Stimulated activated naive CD8-positive, alpha-beta T cell treated with anti-CD3 and anti-CD28 coated beads, Interleukin-15, amount 100 ng/mL, for 72 hours (primary cell): ENCODE measurements around the gene LPAR3.
A peak's percentile ranks its signal among the peaks of the same experiment; 100 is the strongest.

Experiments
- ATAC-seq: fragments of 150-1000 bp; cut with Tn5 transposase; 2 replicates; pipeline ENCODE4 v1.10.0; 2021; ENCODE audit warnings: mild to moderate bottlenecking, moderate library complexity
- DNase-seq, 2 donors: peaks; one replicate each; pipeline ENCODE4 v3.0.0; 2021 to 2022
- H3K27ac Mint-ChIP-seq, 2 donors: one replicate each; pipeline ENCODE4 v1.8.0; 2022; ENCODE audit warnings: mild to moderate bottlenecking in 2 of 2, mixed read lengths in 2 of 2, moderate library complexity in 2 of 2
- H3K27me3 Mint-ChIP-seq: one replicate; pipeline ENCODE4 v1.8.0; 2022; ENCODE audit warnings: mixed read lengths
- H3K4me1 Mint-ChIP-seq: one replicate; pipeline ENCODE4 v1.8.0; 2022; ENCODE audit warnings: mild to moderate bottlenecking, mixed read lengths
- H3K4me3 Mint-ChIP-seq, 2 donors: one replicate each; pipeline ENCODE4 v1.8.0; 2022; ENCODE audit warnings: mild to moderate bottlenecking in 2 of 2, mixed read lengths in 2 of 2, moderate library complexity in 1 of 2
- H3K9me3 Mint-ChIP-seq, 2 donors: one replicate each; pipeline ENCODE4 v1.8.0; 2022; ENCODE audit warnings: mixed read lengths in 2 of 2

LPAR3 gene

DNA sequence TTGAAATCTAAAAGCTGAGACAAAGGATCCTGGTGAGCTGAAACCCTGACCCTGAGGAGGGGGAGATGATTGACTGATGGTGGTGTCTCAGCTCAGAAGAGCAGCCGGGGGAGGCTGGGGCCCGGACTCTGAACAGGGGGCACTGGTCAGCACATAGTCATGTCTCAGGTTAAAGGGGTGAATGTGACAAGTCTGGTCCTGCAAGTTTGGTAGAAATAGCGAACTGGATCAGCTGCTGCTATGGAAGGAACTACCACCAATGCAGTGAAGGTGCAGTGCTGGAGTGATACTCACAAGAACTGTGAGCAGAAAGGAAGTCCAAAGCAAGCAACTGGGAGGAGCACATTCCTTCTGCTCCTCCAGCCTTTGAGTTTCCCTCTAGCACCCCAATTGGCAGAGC, 104.0 kb downstream of the LPAR3 start:
- H3K4me3 Mint-ChIP-seq, result no peak overlapping the region
- no peak overlapping the region for H3K27ac Mint-ChIP-seq
- H3K4me1 Mint-ChIP-seq, result no peaks in the 10 kb centered on the region
- no peak for ATAC-seq
- H3K27me3 Mint-ChIP-seq, result no peaks in the 10 kb centered on the region
- DNase-seq, result no peak
- peaks cover 8 to 14% of the 10 kb centered on the region in 2 donors for H3K9me3 Mint-ChIP-seq

DNA sequence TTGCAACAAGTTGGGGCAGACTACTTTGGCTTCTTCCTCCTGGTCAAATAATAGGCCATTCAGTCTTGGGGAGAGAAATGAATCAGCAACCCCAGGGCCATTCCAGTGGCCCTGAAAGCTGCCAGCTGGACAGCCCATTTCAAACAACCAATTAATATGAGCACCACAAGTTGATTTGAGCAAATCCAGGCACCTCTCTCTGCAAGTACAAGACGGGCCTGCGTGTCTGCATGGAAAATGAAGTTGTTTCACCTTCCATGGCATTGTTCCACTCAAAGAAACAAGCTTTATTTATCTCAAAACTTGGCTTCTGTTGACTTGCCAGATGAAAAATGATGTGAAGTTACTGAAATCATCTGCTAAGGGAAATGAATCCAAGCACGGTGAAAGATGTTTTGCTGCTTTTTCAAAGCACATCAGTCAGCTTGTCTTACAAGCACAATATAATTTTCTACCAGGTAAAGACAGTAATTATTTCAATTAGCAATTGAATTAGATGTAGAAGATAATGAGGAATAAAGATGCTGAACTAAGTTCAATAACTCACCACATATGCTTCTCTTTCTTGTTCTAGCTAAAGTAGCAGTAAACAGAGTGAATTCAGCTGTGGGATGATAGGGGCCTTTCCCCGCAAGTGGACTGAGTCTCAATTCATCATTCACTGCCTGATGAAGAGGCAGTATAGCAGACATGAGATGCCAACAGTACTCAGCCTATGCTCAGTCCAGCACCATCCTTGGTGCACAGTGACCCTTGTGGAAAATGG, 107.6 kb downstream of the LPAR3 start:
- H3K4me3 Mint-ChIP-seq, result no peak overlapping the region
- no peaks in the 10 kb centered on the region for H3K27me3 Mint-ChIP-seq
- no peak overlapping the region for H3K27ac Mint-ChIP-seq
- no peaks in the 10 kb centered on the region for H3K9me3 Mint-ChIP-seq
- ATAC-seq, result no peak
- peaks cover 22% of the 10 kb centered on the region for H3K4me1 Mint-ChIP-seq
- no peak for DNase-seq

DNA sequence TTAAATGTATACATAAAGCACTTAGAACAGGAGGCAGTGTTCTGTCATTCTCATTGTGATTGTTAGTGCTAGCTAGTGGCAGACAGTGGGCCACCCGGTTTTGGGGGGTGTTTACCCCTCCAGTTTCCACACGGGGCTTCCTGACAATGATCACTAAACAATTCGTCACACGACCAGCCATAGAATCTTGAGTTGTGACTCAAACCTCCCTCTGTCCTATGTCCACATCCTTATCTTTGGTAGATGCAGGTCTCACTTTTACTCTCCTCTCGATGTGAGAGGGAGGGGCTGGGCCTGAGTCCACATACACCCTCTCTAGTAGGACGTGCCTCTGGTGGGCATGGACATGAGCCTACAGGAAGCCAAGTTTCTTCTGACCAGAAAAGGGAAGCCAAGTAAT, 110.1 kb downstream of the LPAR3 start:
- Mint-ChIP-seq H3K9me3 (no peaks in the 10 kb centered on the region), H3K27me3 (no peaks in the 10 kb centered on the region), H3K4me3 (no peak overlapping the region), H3K27ac (peak overlapping the region in 1 of 2 donors; percentile 6), H3K4me1 (peaks cover 34% of the 10 kb centered on the region)
- ATAC-seq (no peak), DNase-seq (no peak)

DNA sequence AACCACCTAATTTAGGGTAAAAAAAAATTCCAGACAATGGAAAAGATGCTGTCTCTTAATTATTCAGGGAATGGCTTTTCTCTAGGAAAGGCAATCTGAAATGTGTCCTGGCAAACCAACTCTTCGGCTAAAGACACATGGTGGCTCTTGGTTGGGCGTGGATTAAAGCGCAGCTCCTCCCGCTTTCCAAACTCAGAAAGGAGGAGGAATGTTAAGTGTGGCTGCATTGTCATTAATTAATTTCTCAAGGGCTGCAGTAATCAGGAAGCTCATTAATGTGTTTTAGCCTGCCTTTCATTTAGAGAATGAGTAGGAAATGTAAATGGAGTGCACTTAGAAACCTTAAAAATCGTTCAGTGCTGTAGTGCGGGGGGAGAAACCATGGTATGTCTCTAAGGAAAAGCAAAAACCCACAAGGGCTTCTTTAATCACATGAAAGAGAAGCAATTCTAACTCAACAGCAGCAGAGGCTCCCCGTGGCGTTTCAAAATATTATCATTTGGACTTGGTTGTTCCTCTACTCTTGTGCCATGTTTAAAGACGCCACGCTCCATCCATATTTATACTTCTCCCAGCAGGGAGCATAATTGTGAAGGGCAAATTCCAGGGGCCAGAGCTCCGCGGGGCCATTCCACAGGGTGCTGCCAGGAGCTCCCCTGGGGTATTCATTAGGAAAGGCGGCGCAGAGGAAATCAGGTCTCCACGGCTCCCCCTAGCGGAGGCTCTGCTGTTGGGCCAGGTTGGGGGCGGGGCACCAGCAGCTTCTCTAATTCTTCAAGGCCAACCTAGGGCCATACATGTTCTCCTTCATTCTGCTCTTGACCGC, 110.8 kb downstream of the LPAR3 start:
- peaks cover 34% of the 10 kb centered on the region for H3K4me1 Mint-ChIP-seq
- peak overlapping the region in 1 of 2 donors; percentile 97 for H3K27ac Mint-ChIP-seq
- peak; percentile 69 to 75 for DNase-seq

DNA sequence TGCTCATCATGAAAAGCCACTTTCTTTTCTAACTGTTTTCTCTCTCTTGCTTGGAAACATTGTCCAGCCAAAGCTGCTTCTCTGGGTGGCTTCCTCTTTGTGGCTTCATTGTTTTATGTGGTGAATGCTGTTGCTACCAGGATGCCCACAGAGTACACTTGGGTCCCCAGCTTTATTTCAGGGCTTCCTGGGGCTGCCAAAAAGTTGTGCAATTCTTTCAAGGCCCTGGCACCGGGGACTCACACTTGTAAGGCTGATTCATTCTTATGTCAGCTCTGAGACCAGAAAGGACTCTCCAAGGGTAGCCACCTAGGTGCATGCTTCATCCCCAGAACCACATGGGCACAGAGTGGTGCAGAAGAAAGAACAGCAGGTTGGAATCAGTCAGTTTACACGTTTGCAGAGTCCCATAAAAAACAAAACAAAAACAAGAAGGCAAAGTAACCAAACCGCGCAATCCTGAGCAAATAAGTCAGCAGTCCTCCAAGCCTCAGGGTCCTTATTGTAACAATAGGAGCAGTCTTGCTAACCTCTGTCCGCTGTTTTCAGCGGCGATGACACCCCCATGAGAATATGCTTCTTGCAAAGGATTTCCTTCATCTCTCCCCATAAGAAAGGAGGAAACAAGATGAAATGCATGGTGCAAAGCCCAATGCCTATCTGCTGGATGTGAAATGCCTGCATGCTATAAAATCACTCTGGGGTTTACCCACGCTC, 112.8 kb downstream of the LPAR3 start:
- peak; percentile 90 for ATAC-seq
- Mint-ChIP-seq H3K4me3 (peak overlapping the region in 1 of 2 donors; percentile 14), H3K9me3 (no peaks in the 10 kb centered on the region), H3K27me3 (no peaks in the 10 kb centered on the region), H3K4me1 (peaks cover 34% of the 10 kb centered on the region), H3K27ac (no peak overlapping the region)
- DNase-seq, result peak in 1 of 2 donors; percentile 60

More for the DNA sequence above, 110.8 kb downstream of the LPAR3 start:
- Mint-ChIP-seq H3K4me3 (peak overlapping the region; percentile 75 to 78), H3K9me3 (no peaks in the 10 kb centered on the region), H3K27me3 (no peaks in the 10 kb centered on the region)
- ATAC-seq, result peak; percentile 61

DNA sequence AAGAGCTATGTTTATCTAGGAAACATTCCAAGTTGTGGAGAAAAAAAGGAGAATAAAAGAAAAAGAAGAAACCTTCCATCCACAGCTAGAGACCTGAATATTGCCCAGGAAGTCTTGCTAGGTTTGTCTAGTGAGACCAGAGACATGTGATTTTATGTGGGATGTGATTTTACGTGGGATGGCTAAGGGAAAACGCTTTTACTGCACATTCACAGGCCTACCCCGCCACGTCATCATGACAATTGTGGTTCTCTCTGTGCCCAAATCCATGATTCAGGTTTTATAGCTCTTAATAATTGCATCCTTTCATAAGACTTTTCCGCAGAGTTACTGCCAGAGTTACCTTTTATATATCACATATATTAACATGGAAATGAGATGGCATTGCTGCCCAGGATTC, 116.4 kb downstream of the LPAR3 start:
- Mint-ChIP-seq H3K27me3 (no peaks in the 10 kb centered on the region), H3K4me1 (peaks cover 23% of the 10 kb centered on the region), H3K9me3 (no peaks in the 10 kb centered on the region), H3K27ac (no peak overlapping the region), H3K4me3 (no peak overlapping the region)
- ATAC-seq, result no peak
- no peak for DNase-seq

DNA sequence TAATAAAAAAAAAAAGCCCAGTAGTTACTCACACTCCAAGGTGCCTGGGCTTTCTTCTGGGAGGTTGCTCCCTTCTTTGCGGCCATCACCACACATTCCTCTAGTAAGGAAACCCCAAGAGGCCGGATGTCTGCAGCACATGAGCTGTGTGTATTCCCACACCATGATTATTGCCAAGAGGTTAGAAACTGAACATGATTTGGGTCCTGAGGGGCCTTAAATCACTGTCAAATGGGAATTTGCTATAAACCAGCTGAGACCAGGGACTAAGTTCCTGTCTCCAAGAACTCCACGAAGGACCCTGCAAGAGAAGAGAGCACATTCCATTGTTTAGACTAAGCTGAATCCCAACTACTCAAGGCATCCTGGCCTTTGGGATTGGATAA, 117.5 kb downstream of the LPAR3 start:
- Mint-ChIP-seq H3K4me1 (peaks cover 18% of the 10 kb centered on the region), H3K27me3 (peaks cover 2% of the 10 kb centered on the region), H3K27ac (no peak overlapping the region), H3K4me3 (no peak overlapping the region), H3K9me3 (no peaks in the 10 kb centered on the region)
- ATAC-seq (no peak), DNase-seq (no peak)

DNA sequence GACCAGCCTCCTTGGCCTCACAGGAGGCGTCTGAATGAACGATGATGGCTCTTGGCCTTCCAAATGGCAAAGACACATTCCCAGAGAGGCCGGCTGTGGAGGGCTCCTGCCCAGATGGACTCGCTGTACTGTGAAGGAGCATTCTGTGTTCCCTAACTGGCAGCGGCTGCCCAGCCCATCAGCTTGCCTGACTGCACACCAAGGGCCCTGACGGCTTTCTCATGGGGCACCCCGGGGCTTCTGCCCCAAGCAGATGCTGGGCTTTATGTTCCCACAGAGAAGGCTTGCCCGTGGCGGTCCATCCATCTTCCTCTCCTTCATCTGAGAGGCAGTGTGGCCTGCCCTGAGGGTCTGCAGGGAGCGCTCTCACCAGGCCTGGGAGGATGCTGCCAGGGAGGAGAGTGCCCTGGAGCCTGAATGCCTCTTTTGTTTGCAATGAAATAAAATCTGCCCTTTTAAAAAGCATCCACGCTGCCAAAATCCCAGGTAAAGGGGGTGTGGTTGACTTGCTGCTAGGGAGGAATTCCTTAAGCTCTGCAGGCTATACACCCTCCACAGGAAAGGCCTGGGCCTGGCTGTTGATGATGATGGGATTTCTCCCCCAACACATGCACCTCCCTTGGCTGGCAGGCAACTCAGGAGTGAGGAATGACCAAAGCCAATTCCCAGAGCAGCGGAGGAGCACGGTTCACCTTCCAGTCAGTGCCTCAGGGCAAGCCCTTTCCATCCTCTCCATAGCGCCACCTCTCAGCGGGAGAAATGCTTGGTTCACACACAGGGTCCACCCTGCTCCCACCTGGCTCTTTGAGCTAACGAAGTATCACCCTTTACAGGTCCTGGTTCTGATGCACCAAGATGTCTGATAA, 118.1 kb downstream of the LPAR3 start:
- no peak for ATAC-seq
- Mint-ChIP-seq H3K4me3 (no peak overlapping the region), H3K27me3 (peaks cover 8% of the 10 kb centered on the region), H3K4me1 (peaks cover 11% of the 10 kb centered on the region), H3K9me3 (no peaks in the 10 kb centered on the region), H3K27ac (no peak overlapping the region)
- DNase-seq, result no peak

DNA sequence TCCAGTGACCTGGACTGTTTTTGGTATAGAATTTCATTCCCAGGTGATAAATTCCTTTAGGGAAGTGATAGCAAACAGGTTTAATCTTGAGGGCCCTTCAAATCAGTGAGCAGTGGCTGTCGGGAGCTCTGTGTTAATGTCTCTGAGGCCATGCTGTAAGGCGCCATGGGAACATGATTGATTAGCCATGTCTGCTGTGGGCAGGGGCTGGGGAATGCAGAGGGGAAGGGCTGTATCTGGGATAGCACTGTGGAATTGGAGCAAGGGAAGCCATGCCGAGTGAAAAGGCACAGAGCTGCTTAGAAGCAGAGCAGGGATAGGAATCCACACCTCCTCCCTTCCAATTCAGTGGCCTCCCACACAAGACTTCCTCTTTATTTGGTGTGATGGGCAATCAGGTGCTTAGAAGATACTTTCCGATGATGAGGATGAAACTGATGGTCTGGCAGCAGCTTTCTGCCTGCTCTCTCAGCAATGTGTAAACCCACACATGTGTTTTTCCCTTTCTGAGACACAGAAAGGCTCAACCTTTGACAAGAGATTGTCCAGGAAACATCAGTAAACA, 119.0 kb downstream of the LPAR3 start:
- H3K4me3 Mint-ChIP-seq, result no peak overlapping the region
- H3K27me3 Mint-ChIP-seq, result peaks cover 8% of the 10 kb centered on the region
- no peak for ATAC-seq
- no peaks in the 10 kb centered on the region for H3K9me3 Mint-ChIP-seq
- no peak for DNase-seq
- peaks cover 5% of the 10 kb centered on the region for H3K4me1 Mint-ChIP-seq
- H3K27ac Mint-ChIP-seq, result no peak overlapping the region

DNA sequence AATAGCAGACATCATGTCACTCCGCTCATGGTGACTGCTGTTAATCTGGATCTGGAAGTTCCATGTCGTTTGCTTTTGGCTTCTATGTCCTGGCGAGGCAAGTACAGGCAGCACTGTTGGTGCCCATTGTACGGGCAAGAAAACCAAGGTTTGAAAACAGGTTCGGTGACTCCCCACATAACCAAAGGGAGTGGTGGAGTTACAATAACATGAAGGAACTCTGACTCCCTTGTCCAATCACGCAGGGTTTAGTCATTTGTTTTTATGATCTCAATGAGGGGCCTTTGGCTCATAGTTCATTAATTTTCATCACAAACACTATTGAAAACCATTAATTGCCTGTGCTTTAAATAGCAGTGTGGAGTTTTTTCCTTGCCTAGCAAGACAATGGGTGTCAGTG, 119.8 kb downstream of the LPAR3 start:
- Mint-ChIP-seq H3K27ac (no peak overlapping the region), H3K27me3 (peaks cover 8% of the 10 kb centered on the region)

DNA sequence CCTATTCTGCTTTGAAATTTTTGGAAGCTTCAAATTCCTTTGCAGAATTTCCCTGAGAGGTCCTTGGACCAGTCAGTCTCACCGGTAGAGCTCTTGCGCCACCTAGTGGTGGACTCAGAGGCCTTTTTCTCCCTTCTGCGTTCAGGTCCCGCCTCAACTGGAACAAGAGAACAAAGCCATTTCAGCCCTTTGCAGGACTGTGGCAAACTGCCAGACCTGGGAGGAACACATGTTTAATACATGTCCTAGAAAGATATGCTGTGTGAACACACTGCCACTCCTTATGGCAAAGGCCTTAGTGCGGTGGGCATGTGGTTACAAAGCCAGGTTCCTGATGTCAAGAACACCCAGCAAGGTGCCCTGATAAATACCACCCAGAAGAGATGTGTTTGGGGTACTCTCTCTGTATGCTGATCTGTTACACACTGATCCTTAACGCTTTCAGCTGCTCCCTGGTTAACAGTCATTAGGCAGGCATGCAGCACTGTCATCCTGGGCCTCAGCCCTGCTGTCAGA, 120.5 kb downstream of the LPAR3 start:
- ATAC-seq (peak; percentile 64), DNase-seq (peak; percentile 56 to 66)
- no peak overlapping the region for H3K4me3 Mint-ChIP-seq
- H3K9me3 Mint-ChIP-seq, result no peaks in the 10 kb centered on the region
- peaks cover 8% of the 10 kb centered on the region for H3K27me3 Mint-ChIP-seq
- peaks cover 5% of the 10 kb centered on the region for H3K4me1 Mint-ChIP-seq
- no peak overlapping the region for H3K27ac Mint-ChIP-seq

More for the DNA sequence above, 119.8 kb downstream of the LPAR3 start:
- DNase-seq, result no peak
- Mint-ChIP-seq H3K4me1 (peaks cover 5% of the 10 kb centered on the region), H3K9me3 (no peaks in the 10 kb centered on the region), H3K4me3 (no peak overlapping the region)
- ATAC-seq, result no peak

DNA sequence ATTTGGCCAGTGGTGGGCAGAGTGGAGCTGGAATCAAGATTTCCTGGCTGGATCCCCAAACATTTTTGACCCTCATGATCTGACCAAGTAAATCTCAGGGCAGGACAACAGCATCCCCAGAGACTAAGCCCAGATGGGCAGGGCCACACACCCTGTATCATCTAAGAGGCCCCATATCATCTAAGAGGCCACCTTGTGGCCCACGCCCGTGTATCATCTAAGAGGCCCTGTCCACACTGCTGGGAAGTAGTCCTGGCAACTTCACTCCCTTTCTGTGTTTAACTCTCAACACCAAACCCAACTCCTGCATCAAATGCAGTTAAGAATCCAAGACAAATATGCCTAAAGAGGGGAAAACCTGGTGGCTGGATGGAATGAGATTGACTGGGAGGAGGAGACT, 121.1 kb downstream of the LPAR3 start:
- Mint-ChIP-seq H3K9me3 (no peaks in the 10 kb centered on the region), H3K4me3 (no peak overlapping the region), H3K4me1 (peaks cover 5% of the 10 kb centered on the region), H3K27me3 (peaks cover 8% of the 10 kb centered on the region), H3K27ac (no peak overlapping the region)
- DNase-seq (no peak), ATAC-seq (peak; percentile 42)

DNA sequence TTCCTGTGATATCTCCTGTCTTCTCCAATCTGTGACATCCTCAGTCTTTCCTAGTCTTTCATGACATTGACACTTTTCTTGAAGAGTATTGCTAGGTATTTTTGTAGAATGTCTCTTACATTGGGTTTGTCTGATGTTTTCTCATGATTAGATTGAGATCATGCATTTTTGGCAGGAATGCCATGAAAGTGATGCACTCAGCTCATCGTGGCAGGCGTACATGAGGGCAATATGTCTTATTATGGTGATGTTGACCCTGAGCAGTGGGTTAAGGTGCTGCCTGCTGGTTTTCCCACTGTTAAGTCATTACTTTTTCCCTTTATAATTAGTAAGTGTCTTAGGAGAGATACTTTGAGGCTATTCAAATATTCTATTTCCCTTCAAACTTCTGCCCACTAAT, 122.5 kb downstream of the LPAR3 start:
- ATAC-seq (no peak), DNase-seq (no peak)
- Mint-ChIP-seq H3K9me3 (no peaks in the 10 kb centered on the region), H3K27me3 (peaks cover 14% of the 10 kb centered on the region), H3K4me3 (no peak overlapping the region), H3K27ac (no peak overlapping the region), H3K4me1 (peaks cover 5% of the 10 kb centered on the region)

DNA sequence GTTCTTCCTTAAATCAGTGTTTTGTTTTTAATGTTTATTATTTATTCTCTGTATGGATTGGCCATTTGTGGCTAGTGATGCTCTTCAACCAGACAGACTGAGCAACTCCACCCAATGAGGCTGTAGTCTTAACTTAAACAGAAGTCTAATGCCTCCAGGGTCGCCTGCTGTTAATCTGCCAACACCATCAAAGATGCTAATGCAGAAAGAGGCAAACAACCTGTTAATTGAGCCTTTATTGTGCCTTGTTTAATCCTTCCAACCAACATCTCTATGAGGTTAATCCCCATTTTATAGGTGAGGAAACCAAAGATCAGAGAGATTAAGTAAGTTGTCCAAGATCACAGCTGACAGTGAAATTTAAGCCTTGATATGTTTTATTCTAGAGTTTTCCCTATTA, 123.4 kb downstream of the LPAR3 start:
- Mint-ChIP-seq H3K27me3 (peaks cover 22% of the 10 kb centered on the region), H3K9me3 (no peaks in the 10 kb centered on the region), H3K27ac (peak overlapping the region in 1 of 2 donors; percentile 27), H3K4me1 (peaks cover 5% of the 10 kb centered on the region), H3K4me3 (no peak overlapping the region)
- no peak for DNase-seq
- no peak for ATAC-seq
